HG02870 (cell line): ENCODE data around the gene ISLR.

Source experiments
- ATAC-seq: cut with Tn5 transposase; IDR thresholded peaks from one replicate; pipeline ENCODE4 v1.9.1; 2021; ENCODE audit warnings: mild to moderate bottlenecking, moderate library complexity; ENCODE audit not compliant: unreplicated experiment

The ISLR gene

DNA sequence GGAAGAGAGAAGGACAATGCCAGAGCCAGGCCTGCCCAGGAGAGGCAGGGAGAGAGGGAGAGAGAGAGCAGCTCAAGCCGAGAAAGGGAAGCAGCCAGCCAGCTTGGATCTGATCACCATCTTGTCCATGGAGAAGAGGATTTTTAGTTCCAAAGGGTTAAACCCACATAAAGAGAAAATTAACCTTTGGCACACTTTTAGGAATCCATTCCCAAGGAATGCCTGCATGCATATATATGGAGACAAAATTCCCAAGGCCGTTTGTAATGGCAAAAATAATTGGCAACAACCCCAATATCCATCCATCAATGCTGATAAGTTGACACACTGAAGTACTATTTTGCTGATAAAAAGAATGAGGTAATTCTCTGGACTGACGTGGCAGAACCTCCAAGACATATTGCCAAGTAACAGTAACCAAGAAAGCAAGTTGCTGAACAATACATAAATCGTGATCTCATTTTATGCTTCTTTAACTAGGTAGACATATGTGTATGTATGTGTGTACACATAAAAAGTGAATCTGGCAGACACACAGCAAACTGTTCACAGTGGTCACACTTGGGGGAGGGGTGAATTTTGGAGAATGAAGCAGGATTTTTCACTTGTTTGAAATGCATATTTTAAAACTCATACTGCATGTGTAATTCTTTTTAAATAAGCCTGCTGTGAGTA lies 36.6 kb downstream of the ISLR start:
- no peak for ATAC-seq

DNA sequence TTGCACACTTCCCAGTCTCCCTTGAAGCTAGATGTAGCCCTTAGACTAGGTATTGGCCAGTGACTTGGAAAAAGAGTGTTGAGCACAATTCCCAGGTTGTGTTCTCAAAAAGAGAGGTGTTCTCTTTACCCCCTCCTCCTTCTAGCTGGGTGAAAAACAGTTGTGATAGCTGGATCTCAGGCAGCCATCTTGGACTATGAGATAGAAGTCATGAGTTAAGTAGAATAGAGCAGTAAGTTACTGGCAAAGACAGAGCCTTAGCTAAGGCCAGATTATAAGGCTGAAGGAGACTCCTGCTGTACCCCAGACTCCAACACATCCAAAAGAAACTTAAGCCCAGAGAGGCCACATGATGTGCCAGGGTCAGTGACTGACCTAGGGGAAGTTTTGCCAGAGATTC lies 37.2 kb downstream of the ISLR start:
- ATAC-seq, result no peak

DNA sequence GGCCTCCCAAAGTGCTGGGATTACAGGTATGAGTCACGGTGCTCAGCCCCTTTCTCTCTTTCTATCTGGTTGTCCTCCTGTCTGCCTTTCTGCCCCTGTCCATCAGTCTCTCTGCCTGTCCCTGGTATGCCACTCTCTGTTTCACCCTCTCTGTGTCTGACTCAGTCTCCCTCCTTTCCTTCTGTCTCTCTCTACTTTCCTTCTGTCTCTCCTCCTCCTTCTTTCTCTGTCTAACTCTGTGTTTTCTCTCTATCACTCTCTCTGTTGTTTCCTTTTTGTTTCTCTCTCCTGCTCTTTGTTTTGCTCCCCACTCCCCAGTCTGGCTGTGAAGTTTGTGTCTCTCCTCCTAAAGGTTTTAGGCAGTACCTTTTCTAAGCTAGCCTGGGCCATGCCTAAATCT lies 38.1 kb downstream of the ISLR start:
- ATAC-seq, result no peak

DNA sequence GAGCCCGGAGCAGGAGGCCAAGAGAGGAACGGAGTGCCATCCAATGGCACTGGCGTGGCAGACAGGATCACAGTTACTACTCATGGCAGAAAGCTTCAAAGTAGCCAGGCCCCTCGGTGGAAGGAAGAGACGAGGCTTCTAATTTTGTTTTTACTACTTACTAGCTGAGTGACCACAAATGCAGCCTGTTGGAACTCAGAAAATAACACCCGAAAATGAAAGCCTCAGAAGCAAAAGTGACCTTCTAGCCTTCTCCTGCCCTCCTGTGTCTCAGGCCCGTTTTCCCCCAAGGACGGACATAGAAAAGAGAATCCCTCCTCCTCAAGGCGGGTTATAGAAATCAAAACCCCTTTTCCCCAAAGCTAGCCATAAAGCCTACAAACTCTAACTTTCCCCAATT lies 39.0 kb downstream of the ISLR start:
- ATAC-seq, result no peak

DNA sequence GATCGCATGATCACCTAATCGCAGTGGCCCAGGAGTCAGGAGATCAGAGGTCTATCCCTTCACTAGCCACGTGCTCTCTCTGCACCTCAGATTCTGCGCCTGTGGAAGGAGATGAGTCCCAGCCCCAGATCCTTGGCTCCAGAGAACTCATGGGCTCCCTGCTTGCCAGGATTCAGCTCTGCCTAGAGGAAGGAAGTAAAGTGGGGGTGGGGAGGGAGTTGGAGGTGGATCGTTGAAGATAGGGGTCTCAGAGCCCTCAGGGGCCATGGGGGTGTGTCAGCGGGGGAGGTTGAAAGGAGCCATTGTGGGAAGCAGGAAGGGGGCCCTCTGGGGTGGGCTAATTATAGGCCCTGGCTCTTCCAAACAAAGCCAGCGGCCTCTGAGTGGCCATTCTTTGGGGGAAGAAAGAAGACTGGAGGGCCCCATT lies 40.4 kb downstream of the ISLR start:
- ATAC-seq, result no peak

DNA sequence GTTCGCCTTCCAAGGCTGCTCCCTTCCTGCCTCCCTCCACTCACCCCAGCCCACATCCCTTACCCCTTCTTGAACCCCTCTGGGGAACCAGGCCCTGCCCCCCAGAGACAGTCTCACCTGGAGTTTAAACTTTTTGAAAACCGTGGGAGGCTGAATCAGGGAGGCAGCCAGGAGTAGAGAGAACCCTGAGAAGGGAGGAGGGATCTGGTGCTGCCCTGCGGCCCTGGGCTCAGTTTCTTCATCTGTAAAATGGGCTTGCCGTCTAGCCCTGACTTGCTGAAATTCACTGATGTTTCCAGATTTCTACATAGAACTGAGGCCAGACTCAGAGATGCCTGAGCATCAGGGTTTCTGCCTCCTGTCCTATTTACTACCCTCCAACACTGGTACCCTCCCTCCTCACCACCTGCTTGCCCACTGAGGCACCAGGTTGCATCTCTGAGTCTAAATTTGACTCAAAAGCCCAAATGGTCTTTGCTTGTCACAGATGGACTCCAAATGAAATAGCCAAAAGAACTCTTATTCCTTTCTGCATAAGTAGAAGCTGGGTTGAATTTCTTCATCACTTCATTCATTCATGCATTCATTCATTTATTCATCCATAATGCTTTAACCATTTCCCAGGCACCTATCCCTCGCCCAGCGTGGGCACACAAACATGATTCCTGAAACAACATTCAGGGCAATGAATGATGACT lies 41.0 kb downstream of the ISLR start:
- no peak for ATAC-seq

DNA sequence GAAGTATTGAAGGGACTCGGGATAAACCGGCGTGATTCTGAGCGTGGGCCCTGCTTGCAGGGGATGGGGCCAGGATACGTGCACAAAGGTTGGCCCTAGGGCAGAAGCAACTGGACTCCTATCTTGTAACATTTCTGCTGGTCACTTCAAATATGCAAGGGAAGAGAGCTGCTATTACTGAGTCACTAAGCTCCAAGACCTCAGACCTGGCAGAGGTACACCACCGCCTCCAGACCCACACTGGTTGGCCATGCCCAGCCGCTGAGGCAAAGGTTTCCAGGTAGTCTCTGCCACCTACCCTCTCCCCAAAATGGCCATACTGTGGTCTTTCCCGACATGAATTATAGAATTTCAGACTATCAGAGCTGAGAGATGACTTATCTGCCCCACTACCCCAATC lies 42.4 kb downstream of the ISLR start:
- ATAC-seq, result no peak

DNA sequence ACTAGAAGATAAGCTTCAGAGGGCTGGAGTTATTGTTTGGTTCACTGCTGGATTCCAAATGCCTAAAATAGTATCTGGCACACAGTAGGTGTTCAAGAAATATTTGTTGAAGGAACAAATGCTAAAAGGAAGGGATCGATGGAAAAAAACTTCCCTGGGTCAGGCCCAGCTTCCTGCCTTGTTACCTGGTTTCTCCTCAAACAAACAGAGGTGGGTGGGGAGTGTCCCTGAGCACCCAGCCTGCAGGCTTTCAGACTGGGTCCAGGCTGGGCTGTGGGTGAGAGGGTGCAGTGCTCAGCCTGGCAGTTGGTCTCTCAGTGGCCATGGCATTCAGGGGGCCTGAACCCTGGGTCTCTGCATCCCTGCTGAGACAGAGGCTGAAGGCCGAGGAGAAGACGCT lies 43.4 kb downstream of the ISLR start:
- no peak for ATAC-seq

DNA sequence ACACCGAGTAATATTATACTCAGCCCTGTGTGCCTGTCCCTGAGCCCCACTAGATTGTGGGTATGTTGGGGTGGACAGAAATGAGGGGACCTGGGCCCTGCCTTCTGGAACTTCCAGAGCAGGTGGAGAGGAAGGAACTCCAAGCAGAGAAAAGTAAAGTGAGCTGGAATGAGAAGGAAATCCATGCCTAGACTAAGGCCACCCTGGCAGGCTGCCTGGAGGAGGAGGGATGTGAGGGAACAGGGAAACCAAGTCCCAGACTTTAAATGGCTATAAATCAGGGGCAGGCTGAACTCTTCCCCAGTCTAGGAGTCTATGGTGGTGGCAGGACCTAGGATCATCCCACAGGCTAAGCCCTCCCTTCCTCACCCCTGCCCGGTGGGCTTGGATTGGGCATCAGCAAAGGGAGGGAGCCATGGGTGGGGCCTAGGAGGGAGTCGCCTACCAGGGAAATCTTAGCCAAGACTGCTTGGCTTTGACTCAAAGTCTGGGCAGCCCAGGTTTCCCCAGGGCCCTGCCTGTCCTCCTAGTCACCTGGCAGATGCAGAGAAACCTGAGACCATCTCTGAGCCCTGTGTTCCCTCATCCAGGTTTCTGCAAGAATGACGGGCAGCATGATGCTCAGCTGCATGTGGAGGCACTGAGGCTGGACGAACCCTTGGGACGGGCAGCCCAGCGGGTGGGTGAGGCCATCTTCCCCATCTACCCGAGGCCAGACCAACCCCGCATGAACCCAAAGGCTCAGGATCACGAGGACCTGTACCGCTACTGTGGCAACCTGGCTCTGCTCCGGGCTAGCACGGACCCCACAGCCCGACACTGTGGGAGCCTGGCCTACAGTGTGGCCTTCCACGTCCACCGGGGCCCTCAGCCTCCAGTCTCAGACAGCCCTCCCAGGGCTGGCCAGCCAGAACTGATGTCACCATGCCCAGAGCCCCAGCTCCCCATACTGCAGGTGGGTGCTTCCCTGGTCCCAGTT lies 44.7 kb downstream of the ISLR start:
- no peak for ATAC-seq

DNA sequence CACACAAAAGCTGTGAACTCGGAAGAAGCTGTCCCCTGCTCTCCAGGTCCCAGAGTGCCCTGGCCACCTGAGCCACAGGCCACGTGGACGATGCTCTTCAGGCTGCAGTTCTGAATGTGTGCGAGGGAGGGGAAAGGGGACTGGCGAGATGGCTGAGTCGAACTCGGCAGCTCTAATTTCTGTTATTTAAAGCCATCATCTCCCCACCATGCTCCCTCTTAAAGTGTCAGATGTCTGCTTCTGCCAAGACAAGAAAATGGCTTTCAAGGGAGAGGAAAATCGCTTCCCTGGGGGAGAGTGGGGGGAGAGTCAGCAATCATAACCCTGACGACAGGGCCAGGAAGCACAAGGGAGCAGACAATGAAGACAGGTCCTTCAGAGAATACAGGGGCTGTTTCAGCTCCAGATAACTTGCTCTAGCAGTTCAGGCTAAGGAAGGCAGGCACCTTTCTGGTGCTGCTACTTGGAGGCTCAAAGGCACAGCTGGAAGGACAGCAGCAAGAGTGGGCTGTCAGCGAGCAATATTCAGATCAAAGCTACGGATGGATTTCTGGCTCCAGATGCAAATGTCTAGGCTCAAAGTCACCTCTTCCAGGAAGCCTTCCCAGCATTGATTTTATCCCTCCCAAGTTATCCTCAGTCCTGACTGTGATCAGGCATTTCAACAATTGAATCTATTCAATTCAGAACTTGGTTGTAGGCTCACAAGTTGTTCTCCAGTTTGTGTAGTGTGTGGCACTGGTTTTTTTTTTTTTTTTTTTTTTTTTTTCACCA lies 47.2 kb downstream of the ISLR start:
- no peak for ATAC-seq

DNA sequence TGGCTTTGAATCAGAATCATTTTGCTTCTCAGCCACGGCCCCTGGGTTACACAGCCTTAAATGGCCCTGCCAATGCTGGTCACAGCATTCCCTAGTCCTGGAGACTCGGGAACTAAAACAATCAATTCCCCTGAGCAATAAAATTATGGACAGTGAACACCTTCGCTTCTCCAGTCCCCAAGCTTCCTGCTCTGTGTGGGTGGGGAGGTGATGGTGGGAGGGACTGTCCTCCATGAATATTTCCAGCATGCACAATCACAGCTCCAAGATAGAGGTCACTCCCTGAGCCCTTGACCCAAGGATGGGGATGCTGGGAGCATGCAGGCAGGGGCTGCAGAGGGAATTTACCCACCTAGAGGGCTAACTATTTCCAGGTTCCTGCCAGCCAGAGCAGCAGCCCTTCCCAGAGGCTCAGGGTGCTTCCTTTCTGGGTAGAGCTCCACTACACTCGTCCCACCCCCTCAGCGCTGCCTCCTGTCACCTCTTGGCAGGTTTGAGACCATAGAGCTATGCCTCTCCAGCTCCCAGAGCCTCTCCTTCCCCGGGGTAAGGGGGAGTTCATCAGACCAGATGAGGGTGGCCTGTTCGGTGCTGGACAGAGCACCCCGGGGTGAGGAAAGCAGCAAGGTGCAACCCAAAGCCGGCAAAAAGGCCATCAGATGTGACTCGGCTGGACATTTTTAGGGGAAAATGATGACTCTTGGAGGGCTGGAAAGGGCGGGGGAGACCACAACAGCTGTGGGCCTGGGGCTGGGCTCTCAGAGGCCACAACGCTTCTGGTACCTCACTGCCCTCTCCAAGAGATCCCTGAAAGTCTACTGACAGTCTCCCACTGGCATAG lies 48.1 kb downstream of the ISLR start:
- no peak for ATAC-seq

DNA sequence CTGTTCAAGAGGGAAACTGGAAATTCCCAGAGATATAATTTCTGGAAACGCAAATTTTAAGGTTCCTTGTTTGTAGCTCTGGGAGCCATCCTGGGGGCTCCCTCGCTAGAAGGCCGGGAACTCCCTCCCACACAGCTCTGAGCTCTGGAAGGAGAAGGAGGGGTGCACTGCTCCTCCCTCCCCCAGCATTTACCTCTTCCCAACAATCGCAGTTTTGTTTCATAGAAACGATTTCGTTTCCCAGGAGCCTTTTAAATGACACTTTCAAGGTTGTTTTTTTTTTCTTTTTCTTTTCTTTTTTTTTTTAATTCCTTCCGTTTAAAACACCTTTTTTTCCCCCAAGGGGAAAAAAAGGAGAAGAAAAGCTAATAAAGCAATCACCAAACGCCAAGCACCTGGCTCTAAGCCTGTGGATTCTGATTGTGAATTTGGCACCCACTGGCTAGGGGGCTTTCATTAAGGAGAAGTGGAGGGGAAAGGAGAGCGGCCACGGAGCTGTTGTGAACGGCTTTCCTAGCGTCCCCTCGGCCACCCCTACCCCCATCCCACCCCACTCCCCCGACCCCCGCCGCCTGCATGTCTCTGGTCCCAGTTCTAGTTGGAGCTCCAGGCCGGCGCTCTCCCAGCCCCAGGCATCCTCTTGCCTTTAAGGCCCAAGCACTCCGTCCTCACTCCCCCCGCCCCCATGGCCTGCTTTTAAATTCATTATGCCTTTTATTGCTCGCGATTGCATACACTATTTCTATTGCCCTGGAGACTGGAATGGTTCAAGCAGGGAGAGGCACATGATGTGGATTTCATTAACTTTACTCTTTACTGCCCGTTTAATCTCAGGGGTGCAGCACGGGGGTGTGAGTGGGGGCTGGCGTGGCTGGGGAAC lies 49.0 kb downstream of the ISLR start:
- no peak for ATAC-seq

DNA sequence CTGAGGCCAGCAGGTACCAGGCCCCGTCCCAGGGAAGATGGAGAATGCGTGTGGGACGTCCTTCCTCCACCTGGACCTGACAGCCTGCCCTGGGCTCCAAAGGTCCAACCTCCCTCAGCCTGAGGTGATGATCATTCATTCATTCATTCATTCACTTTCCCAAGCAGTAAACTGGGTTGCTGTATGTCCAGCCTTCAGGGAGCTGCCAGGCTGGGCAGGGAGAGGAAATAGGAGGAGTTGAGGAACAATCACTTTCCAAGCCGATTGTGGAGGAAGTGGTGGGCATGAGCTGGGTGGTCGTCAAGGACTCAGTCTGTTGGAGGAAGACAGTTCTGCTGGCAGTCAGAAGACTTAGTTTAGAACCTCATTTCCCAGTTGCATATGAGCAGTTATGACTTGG lies 52.4 kb downstream of the ISLR start:
- ATAC-seq, result no peak
